Astrocyte of the cerebellum (primary cell): Measurements from ENCODE around the gene USP48.

Experiments used
- DNase-seq: peaks from one replicate; pipeline ENCODE4 v3.0.0-alpha.2; 2011; ENCODE audit warnings: low read depth
- H3K4me3 ChIP-seq: 2 replicates; pipeline ENCODE4 v1.5.1; 2011; ENCODE audit warnings: mild to moderate bottlenecking, low read depth, low read length, moderate library complexity
- CTCF ChIP-seq: IDR thresholded peaks from 2 replicates; pipeline ENCODE4 v1.5.1; 2012; ENCODE audit warnings: low read length, low read depth, moderate library complexity, mild to moderate bottlenecking; ENCODE audit errors: missing control alignments
- in situ Hi-C: cut with HindIII; loops from 2 replicates; pipeline ENCODE4 v1.10.0; 2017; ENCODE audit warnings: low sequenced_read_pairs

Gene USP48

GRCh38 chr1:21670956-21671902, 111.7 kb downstream of the USP48 start:
- no peak overlapping the region for H3K4me3 ChIP-seq
- no peak for DNase-seq
- in situ Hi-C loops, result no loop called here
- TF ChIP-seq CTCF, result no peak

- TF ChIP-seq CTCF, result no peak
- H3K4me3 ChIP-seq, result no peak overlapping the region
Observed at GRCh38 chr1:21670059-21670881, 112.7 kb downstream of the USP48 start.

GRCh38 chr1:21669258-21670058, 113.5 kb downstream of the USP48 start, which contains the start of gene RAP1GAP:
RAP1GAP (minus strand) TSS chr1:21669357; CDS start chr1:21620032, 49,325 bp downstream.
- TF ChIP-seq CTCF, result no peak
- in situ Hi-C loops, result no loop called here
- peak within 1 kb of the TSS; percentile 21 for H3K4me3 ChIP-seq
- no peak for DNase-seq

More at GRCh38 chr1:21670059-21670881, 112.7 kb downstream of the USP48 start:
- no peak for DNase-seq
- in situ Hi-C loops, result no loop called here

GRCh38 chr1:21668951-21669257, 114.0 kb downstream of the USP48 start:
- H3K4me3 ChIP-seq, result peak overlapping the region; percentile 21

GRCh38 chr1:21668232-21668950, 114.6 kb downstream of the USP48 start:
- TF ChIP-seq CTCF, result peak; percentile 1
- no peak for DNase-seq
- peak overlapping the region; percentile 21 for H3K4me3 ChIP-seq
- in situ Hi-C loops, result no loop called here

More at GRCh38 chr1:21668951-21669257, 114.0 kb downstream of the USP48 start:
- in situ Hi-C loops, result no loop called here
- DNase-seq, result no peak
- TF ChIP-seq CTCF, result no peak
